Cardiac ventricle fibroblast (primary cell): ENCODE measurements around the gene HAPLN2. TPM values are rescaled to one million over a fixed set of nuclear protein-coding genes. Genes with fewer than 3 reads are reported as not detected.

Source experiments
- total RNA-seq: library from RNA; depleted of rRNA; stranded (reverse); fragments of >200 nt; gene quantifications from 2 replicates; pipeline ENCODE4 v1.2.3, GENCODE V29; 2015

HAPLN2 gene
- total RNA-seq: 2.2 TPM in 1 of 2 replicates, not detected in the other

DNA sequence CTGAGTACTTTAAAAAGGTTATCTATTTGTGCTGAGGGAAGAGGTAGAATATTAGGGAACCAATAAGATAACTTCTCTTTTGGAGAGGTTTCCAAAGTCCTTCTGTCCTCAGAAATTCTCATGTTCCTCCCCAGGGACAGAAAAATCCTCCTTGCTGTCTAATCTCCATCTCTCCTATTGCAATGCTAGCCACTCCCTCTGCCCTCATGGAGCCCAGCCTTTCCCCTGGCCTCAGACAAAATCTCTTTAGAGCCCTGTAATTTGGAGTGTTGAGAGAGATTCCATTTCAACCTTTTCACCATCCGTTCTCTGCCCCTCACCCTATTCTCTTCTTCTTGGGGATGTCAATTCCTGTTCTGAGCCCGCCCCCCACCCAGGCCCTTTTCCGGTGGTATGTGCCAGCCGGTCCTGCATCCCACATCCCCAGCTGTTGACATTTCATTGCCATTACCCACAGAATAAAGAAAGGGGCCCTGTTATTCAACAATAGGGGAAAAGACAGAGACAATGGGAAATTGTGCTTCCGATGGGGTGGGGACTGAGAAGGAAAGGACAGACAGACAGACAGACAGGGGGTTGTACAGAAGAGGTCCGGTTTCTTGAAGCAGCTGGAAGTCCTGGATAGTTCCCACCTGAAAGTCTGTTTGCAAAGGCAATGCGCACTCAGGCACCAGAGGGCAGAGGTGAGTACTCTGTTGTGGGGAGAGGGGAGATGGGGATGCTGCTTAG is at the start of gene HAPLN2:
Gene HAPLN2, plus strand, starts transcription at position 563 of the 729 bp plus-strand sequence. CDS start 4,076 bp downstream, outside the sequence.

DNA sequence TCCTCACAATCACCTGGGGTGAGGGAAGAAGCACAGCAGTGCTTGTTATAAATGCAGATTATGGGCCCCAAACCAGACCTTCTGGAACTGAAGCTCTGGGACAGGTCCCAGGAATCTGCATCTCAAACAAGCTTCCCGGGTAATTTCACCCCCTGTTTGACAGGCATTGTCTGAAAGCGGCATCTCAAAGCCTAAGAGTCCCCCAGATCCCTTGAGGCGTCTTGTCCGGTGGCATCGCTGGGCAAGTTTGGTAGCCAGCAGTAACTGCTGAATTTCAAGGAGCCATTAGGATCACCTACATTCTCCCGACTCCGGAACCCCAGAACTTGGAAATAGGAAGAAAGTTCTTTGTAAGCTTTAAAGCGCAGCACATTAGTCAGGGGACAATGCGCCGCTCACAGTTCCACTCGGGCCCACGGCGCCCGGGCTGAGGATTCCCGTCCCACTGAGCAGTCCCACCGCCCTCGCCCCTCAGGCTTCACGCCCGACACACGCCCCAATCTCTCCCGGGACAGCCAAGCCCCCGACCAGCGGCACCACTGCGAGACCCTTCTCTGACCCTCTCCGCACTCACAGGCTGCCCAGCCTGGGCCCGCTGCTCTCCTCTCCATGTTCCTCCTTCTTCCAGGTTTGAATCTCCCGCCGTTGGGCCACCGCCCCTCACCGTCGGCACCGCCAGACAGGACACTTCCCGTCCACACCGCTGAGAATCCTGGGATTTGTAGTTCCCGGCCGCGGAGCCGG is 47.1 kb upstream of the HAPLN2 start, which contains the start of gene IQGAP3:
Gene IQGAP3, minus strand, starts transcription at position 647 of the 744 bp plus-strand sequence. Its CDS starts 36 bp downstream, at position 611.

DNA sequence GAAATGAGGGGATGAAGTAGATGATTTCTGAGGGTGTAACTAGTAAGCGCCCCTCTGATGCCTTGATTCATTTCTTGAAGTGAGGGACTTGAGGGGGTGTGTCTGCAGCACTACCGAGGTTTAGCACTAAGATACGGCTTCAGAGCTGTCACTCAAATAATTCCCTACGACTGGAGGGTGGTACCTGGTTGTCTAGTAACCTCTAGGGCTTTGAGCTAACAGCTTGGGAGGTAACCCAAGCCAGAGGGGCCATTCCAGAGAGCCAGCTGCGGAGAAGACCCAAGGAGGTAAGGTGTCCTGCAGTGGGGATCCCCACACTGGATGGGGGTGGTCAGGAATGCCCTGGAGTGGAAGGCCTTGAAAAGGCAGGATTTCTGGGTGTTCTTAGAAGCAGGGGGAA is 39.7 kb upstream of the HAPLN2 start, which contains the start of gene TTC24:
Gene TTC24, plus strand, starts transcription at position 252 of the 400 bp plus-strand sequence. CDS start 1,642 bp downstream, outside the sequence.

DNA sequence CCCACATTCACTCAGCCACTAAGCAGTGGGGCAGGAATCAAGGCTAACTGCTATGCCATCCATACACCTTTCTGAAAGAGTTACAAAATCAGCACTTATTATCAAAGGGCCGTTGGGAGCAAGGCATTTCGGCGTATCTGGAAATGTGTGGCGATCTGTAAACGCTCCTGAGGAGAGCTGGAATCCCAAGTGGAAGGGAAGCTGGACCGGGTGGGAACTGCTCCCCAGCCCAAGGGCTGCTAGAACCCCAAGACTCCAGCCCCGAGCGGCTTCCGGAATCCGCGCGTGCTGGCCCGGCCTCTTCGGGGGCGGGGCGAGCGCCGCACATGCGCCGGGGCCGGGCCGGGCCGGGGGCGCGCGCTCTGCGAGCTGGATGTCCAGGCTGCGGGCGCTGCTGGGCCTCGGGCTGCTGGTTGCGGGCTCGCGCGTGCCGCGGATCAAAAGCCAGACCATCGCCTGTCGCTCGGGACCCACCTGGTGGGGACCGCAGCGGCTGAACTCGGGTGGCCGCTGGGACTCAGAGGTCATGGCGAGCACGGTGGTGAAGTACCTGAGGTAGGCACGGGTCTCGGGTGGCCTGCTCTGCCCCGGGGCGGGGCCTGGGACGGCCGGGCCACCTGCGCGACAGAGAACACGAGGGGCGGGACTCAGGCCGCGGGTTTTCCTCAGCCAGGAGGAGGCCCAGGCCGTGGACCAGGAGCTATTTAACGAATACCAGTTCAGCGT is 27.6 kb upstream of the HAPLN2 start, which contains the start of gene NAXE:
Gene NAXE, plus strand, starts transcription at position 345 of the 726 bp plus-strand sequence. Its CDS starts 29 bp downstream, at position 374.

GRCh38 chr1:156601122-156601830 is 17.9 kb upstream of the HAPLN2 start, which contains the start of gene GPATCH4:
TSS of gene GPATCH4 (minus strand) at chr1:156601479.

DNA sequence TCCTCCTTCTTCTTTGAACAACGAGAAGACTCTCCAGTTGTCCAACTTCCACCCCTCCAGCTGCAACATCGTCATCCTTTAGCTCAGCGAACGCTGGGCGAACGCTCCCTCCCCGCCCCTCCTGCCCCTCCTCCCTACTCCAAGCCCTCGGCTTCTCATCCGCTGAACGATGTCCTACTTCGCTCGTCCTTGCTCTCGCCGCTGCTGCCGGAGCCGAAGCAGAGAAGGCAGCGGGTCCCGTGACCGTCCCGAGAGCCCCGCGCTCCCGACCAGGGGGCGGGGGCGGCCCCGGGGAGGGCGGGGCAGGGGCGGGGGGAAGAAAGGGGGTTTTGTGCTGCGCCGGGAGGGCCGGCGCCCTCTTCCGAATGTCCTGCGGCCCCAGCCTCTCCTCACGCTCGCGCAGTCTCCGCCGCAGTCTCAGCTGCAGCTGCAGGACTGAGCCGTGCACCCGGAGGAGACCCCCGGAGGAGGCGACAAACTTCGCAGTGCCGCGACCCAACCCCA is 22.6 kb downstream of the HAPLN2 start, which contains the start of gene BCAN:
Gene BCAN, plus strand, starts transcription at position 357 of the 504 bp plus-strand sequence. CDS start 3,938 bp downstream, outside the sequence.

Other genes starting within 250 kb of the HAPLN2 start
- gene MEF2D, start 118.6 kb upstream of the HAPLN2 start, total RNA-seq: 17.8 and 21.3 TPM in 2 replicates
- 0.87 and 1.5 TPM in 2 replicates for gene IQGAP3, start 46.9 kb upstream of the HAPLN2 start, total RNA-seq
- gene TTC24, start 39.7 kb upstream of the HAPLN2 start, total RNA-seq: not detected in 2 replicates
- 38.4 and 52.2 TPM in 2 replicates for gene NAXE, start 27.6 kb upstream of the HAPLN2 start, total RNA-seq
- gene GPATCH4, start 17.9 kb upstream of the HAPLN2 start, total RNA-seq: 7.7 and 11.5 TPM in 2 replicates
- 0.06 TPM in 1 of 2 replicates, not detected in the other for gene BCAN, start 22.7 kb downstream of the HAPLN2 start, total RNA-seq
- 27.0 and 30.6 TPM in 2 replicates for gene NES, start 58.0 kb downstream of the HAPLN2 start, total RNA-seq
- gene CRABP2, start 86.2 kb downstream of the HAPLN2 start, total RNA-seq: 17.6 and 27.8 TPM in 2 replicates
- 13.1 and 14.9 TPM in 2 replicates for gene METTL25B, start 109.1 kb downstream of the HAPLN2 start, total RNA-seq
- gene ISG20L2, start 109.4 kb downstream of the HAPLN2 start, total RNA-seq: 11.8 and 15.8 TPM in 2 replicates
- gene MRPL24, start 121.7 kb downstream of the HAPLN2 start, total RNA-seq: 63.6 and 72.1 TPM in 2 replicates
- 170 TPM in 2 replicates for gene HDGF, start 132.3 kb downstream of the HAPLN2 start, total RNA-seq
- 33.4 and 33.7 TPM in 2 replicates for gene PRCC, start 148.1 kb downstream of the HAPLN2 start, total RNA-seq
- 0.37 and 0.88 TPM in 2 replicates for gene SH2D2A, start 197.4 kb downstream of the HAPLN2 start, total RNA-seq
- gene INSRR, start 239.7 kb downstream of the HAPLN2 start, total RNA-seq: under 0.01 TPM in 1 of 2 replicates, not detected in the other
- 0.05 TPM in 1 of 2 replicates, not detected in the other for gene NTRK1, start 241.4 kb downstream of the HAPLN2 start, total RNA-seq